IMR-90 (cell line): Measurements from ENCODE around the gene RIMS1. TPM values are rescaled to one million over a fixed set of nuclear protein-coding genes. Genes with fewer than 3 reads are reported as not detected.

Source experiments
- ATAC-seq: fragments of 200-7000 bp; cut with Tn5 transposase; 2 replicates; pipeline ENCODE4 v1.9.1; 2020; ENCODE audit warnings: low read depth, mild to moderate bottlenecking, moderate library complexity
- BruUV-seq: library from RNA; stranded (reverse); fragments of 400-500 nt; replicated peaks from 2 replicates; lab custom pipeline; 2021; lab: Mats Ljungman, UMichigan
- CTCF ChIA-PET: fragments of 300-600 bp; formaldehyde crosslinking; extraction: SDS; loops from one replicate; lab custom pipeline; 2021; ENCODE audit warnings: antibody characterized with exemption; lab: Yijun Ruan, JAX
- POLR2A ChIA-PET: fragments of 300-600 bp; sonication (Branson Sonifier 250); formaldehyde crosslinking; loops from one replicate; lab custom pipeline; 2022; ENCODE audit warnings: antibody characterized with exemption; ENCODE audit not compliant: unreplicated experiment; lab: Charles Lee
- DNase-seq: peaks from one replicate; pipeline ENCODE4 v3.0.0; 2013
- H2AFZ ChIP-seq: replicated peaks from 2 replicates; pipeline ENCODE3; 2013; ENCODE audit warnings: low read length, mild to moderate bottlenecking; ENCODE audit not compliant: poor library complexity
- H2AK5ac ChIP-seq: 2 replicates; pipeline ENCODE4 v1.6.1; 2013; ENCODE audit warnings: low read depth, low read length, inconsistent platforms
- H2AK9ac ChIP-seq: replicated peaks from 2 replicates; pipeline ENCODE3; 2013; ENCODE audit warnings: mild to moderate bottlenecking, low read depth, low read length, moderate library complexity; ENCODE audit not compliant: poor library complexity
- H2BK120ac ChIP-seq: 2 replicates; pipeline ENCODE4 v1.6.1; 2013; ENCODE audit warnings: low read depth, low read length, inconsistent platforms
- H2BK15ac ChIP-seq: 3 replicates; pipeline ENCODE4 v1.6.1; 2013; ENCODE audit warnings: low read depth, low read length, inconsistent platforms
- H2BK20ac ChIP-seq: 2 replicates; pipeline ENCODE4 v1.6.1; 2013; ENCODE audit warnings: low read depth, mild to moderate bottlenecking, inconsistent platforms, low read length, moderate library complexity
- H2BK5ac ChIP-seq: 2 replicates; pipeline ENCODE4 v1.6.1; 2013; ENCODE audit warnings: mild to moderate bottlenecking, low read depth, low read length, inconsistent platforms; ENCODE audit not compliant: poor library complexity, severe bottlenecking
- H3K14ac ChIP-seq: replicated peaks from 2 replicates; pipeline ENCODE4 v1.6.1; 2013; ENCODE audit warnings: low read depth, low read length, inconsistent platforms
- H3K18ac ChIP-seq: 2 replicates; pipeline ENCODE4 v1.6.1; 2013; ENCODE audit warnings: low read depth, low read length, control low read depth
- H3K23ac ChIP-seq: 2 replicates; pipeline ENCODE4 v1.6.1; 2013; ENCODE audit warnings: low read depth, low read length, inconsistent platforms
- H3K27ac ChIP-seq: 2 replicates; pipeline ENCODE4 v1.5.1; 2013; ENCODE audit warnings: mild to moderate bottlenecking, control low read depth, low read length; ENCODE audit not compliant: insufficient read depth
- H3K27me3 ChIP-seq: 2 replicates; pipeline ENCODE4 v1.6.1; 2013; ENCODE audit warnings: low read length; ENCODE audit not compliant: control insufficient read depth, insufficient read depth
- H3K36me3 ChIP-seq: 2 replicates; pipeline ENCODE4 v1.6.1; 2013; ENCODE audit warnings: low read length, mixed read lengths; ENCODE audit not compliant: control insufficient read depth, insufficient read depth
- H3K4ac ChIP-seq: 2 replicates; pipeline ENCODE4 v1.6.1; 2013; ENCODE audit warnings: low read depth, low read length, inconsistent platforms
- H3K4me1 ChIP-seq: 2 replicates; pipeline ENCODE4 v1.6.1; 2013; ENCODE audit warnings: low read length, mixed read lengths; ENCODE audit not compliant: control insufficient read depth, insufficient read depth
- H3K4me2 ChIP-seq: 2 replicates; pipeline ENCODE4 v1.6.1; 2013; ENCODE audit warnings: low read depth, mild to moderate bottlenecking, control low read depth, low read length, moderate library complexity
- H3K4me3 ChIP-seq: 2 replicates; pipeline ENCODE4 v1.5.1; 2013; ENCODE audit warnings: low read depth, mild to moderate bottlenecking, control low read depth, low read length, moderate library complexity; ENCODE audit not compliant: insufficient read depth
- H3K56ac ChIP-seq: 2 replicates; pipeline ENCODE4 v1.6.1; 2013; ENCODE audit warnings: low read length, inconsistent platforms; ENCODE audit not compliant: insufficient read depth; ENCODE audit errors: extremely low read depth
- H3K79me1 ChIP-seq, 2 experiments: 2 replicates each; pipeline ENCODE4 v1.6.1; 2013; ENCODE audit warnings: low read length in 2 of 2, inconsistent platforms in 1 of 2, low read depth in 1 of 2
- H3K9ac ChIP-seq: 2 replicates; pipeline ENCODE4 v1.6.1; 2013; ENCODE audit warnings: low read depth, low read length, control low read depth
- H3K9me1 ChIP-seq: 2 replicates; pipeline ENCODE4 v1.6.1; 2013; ENCODE audit warnings: low read length, inconsistent platforms; ENCODE audit not compliant: insufficient read depth
- H3K9me3 ChIP-seq: 2 replicates; pipeline ENCODE4 v1.6.1; 2013; ENCODE audit warnings: low read length; ENCODE audit not compliant: control insufficient read depth, insufficient read depth
- H4K20me1 ChIP-seq: 2 replicates; pipeline ENCODE4 v1.6.1; 2013; ENCODE audit warnings: low read length, inconsistent platforms; ENCODE audit not compliant: insufficient read depth
- H4K5ac ChIP-seq: 2 replicates; pipeline ENCODE4 v1.6.1; 2013; ENCODE audit warnings: mild to moderate bottlenecking, low read depth, low read length, control low read depth
- H4K8ac ChIP-seq, 2 experiments: 2 replicates each; pipeline ENCODE4 v1.6.1; 2013; ENCODE audit warnings: low read depth in 2 of 2, low read length in 2 of 2, control low read depth in 1 of 2, inconsistent platforms in 1 of 2
- H4K91ac ChIP-seq: 2 replicates; pipeline ENCODE4 v1.6.1; 2013; ENCODE audit warnings: low read depth, low read length, inconsistent platforms; ENCODE audit not compliant: insufficient read depth
- BHLHE40 ChIP-seq: fragments of 150-350 bp; IDR thresholded peaks from 2 replicates; pipeline ENCODE4 v1.6.1; 2016; ENCODE audit warnings: mild to moderate bottlenecking, low read depth, low read length
- CHD1 ChIP-seq: IDR thresholded peaks from 2 replicates; pipeline ENCODE4 v1.6.1; 2012; ENCODE audit warnings: low read depth, low read length, improper control_type of control experiment
- ELK1 ChIP-seq: fragments of 150-350 bp; IDR thresholded peaks from 2 replicates; pipeline ENCODE4 v1.6.1; 2016; ENCODE audit warnings: low read depth, mild to moderate bottlenecking, low read length, moderate library complexity, borderline replicate concordance
- FOS ChIP-seq: fragments of 150-350 bp; IDR thresholded peaks from 2 replicates; pipeline ENCODE4 v1.6.1; 2016; ENCODE audit warnings: low read depth, low read length
- MAZ ChIP-seq: IDR thresholded peaks from 2 replicates; pipeline ENCODE4 v1.6.1; 2012; ENCODE audit warnings: low read depth, mild to moderate bottlenecking, low read length, improper control_type of control experiment, moderate library complexity, borderline replicate concordance
- RAD21 ChIP-seq: IDR thresholded peaks from 2 replicates; pipeline ENCODE4 v1.6.1; 2012; ENCODE audit warnings: low read length, improper control_type of control experiment
- RCOR1 ChIP-seq: IDR thresholded peaks from 2 replicates; pipeline ENCODE4 v1.6.1; 2012; ENCODE audit warnings: mild to moderate bottlenecking, low read length, improper control_type of control experiment; ENCODE audit not compliant: insufficient replicate concordance
- RFX5 ChIP-seq: IDR thresholded peaks from 2 replicates; pipeline ENCODE4 v1.8.0; 2012; ENCODE audit warnings: low read depth, mild to moderate bottlenecking, low read length, moderate library complexity
- SMC3 ChIP-seq: fragments of 150-350 bp; IDR thresholded peaks from 2 replicates; pipeline ENCODE4 v1.6.1; 2016; ENCODE audit warnings: low read depth, mild to moderate bottlenecking, antibody characterized with exemption, low read length, moderate library complexity
- USF2 ChIP-seq: fragments of 150-350 bp; IDR thresholded peaks from 2 replicates; pipeline ENCODE4 v1.6.1; 2017; ENCODE audit warnings: mild to moderate bottlenecking, antibody characterized with exemption, low read length, low read depth
- WGBS, 2 experiments: methylation state at CpG; one replicate each; pipeline versions ENCODE4 v1.1.5 to v1.1.7; 2013; ENCODE audit warnings: missing lambda C conversion rate in 2 of 2; ENCODE audit not compliant: insufficient read length in 1 of 2; ENCODE audit errors: extremely low coverage in 2 of 2; 5-methylcytosine and 5-hydroxymethylcytosine counted together
- dilution Hi-C: fragments of 300-500 bp; cut with HindIII; formaldehyde crosslinking; loops from one replicate; pipeline ENCODE4 v1.14.3; 2018; ENCODE audit warnings: low sequenced_read_pairs; ENCODE audit not compliant: unreplicated experiment
- in situ Hi-C: fragments of 300-500 bp; cut with MboI; formaldehyde crosslinking; loops from 3 replicates; pipeline ENCODE4 v1.14.3; 2019; ENCODE audit warnings: low sequenced_read_pairs, inconsistent platforms, mixed read lengths
- intact Hi-C: fragments of 100-400 bp; cut with micrococcal nuclease; formaldehyde crosslinking; loops from 2 replicates; pipeline ENCODE4 v1.10.0; 2022
- polyA plus RNA-seq, 3 experiments: library from polyadenylated mRNA; depleted of rRNA; stranded (reverse); fragments of >200 nt; gene quantifications; 2 replicates each; pipeline ENCODE4 v1.2.3, GENCODE V29; 2012; ENCODE audit warnings: low replicate concordance in 1 of 3
- total RNA-seq: library from RNA; depleted of rRNA; stranded (reverse); fragments of >200 nt; gene quantifications from 2 replicates; pipeline ENCODE4 v1.2.3, GENCODE V29; 2012

RIMS1 gene
- total and polyA plus RNA-seq, 2 of the 4 experiments (the other 2 are of a cell fraction): 0.44 to 3.8 TPM

GRCh38 chr6:71855406-71855805 is 30.9 kb upstream of the RIMS1 start:
- Histone ChIP-seq H3K9ac (no peak overlapping the region), H4K8ac (no peak overlapping the region), H3K56ac (no peak overlapping the region), H2BK20ac (no peak overlapping the region), H4K20me1 (no peaks in the 10 kb centered on the region), H3K4me1 (no peaks in the 10 kb centered on the region), H2AK9ac (no peak overlapping the region), H3K27ac (no peak overlapping the region), H3K4me2 (no peak overlapping the region), H2AK5ac (no peak overlapping the region), H3K4ac (no peak overlapping the region), H2BK15ac (no peak overlapping the region), H2BK120ac (no peak overlapping the region), H4K5ac (no peak overlapping the region), H3K4me3 (no peak overlapping the region), H4K91ac (no peak overlapping the region), H3K23ac (no peak overlapping the region), H3K9me3 (no peaks in the 10 kb centered on the region), H2BK5ac (no peak overlapping the region), H3K18ac (no peak overlapping the region), H3K27me3 (no peaks in the 10 kb centered on the region), H3K9me1 (no peaks in the 10 kb centered on the region), H3K36me3 (no peaks in the 10 kb centered on the region), H2AFZ (no peak overlapping the region), H3K14ac (no peak overlapping the region), H3K79me1 (no peaks in the 10 kb centered on the region)
- ChIA-PET CTCF (no interaction called here), POLR2A (no interaction called here)
- in situ Hi-C loops: no loop called here
- intact Hi-C loops: no loop called here
- WGBS, 2 experiments: no CpG with 5 or more reads among the region's 3 CpGs
- TF ChIP-seq RFX5 (no peak), CHD1 (no peak), BHLHE40 (no peak), RCOR1 (no peak), ELK1 (no peak), RAD21 (no peak), FOS (no peak), MAZ (no peak), USF2 (no peak), SMC3 (no peak)
- no peak for DNase-seq
- no peak for ATAC-seq
- no TSS peak for BruUV-seq
- dilution Hi-C loops: no loop called here
